ENCODE measurements around the gene TAF1A.

- TF ChIP-seq CTCF (IDR thresholded peaks at IDR 0.05): no peak
- TF ChIP-seq POLR2AphosphoS5 (IDR thresholded peaks at IDR 0.05): no peak
These were observed 1.6 kb downstream of the TAF1A start for GRCh38 chr1:222588135-222588534.
